Upper lobe of left lung (tissue), 4 donors: ENCODE measurements around the gene BCHE.

ENCODE experiments used
- EP300 ChIP-seq, 4 donors: sonication (generic); formaldehyde crosslinking; IDR thresholded peaks; one replicate each; pipeline ENCODE4 v1.5.1; 2017; ENCODE audit warnings: antibody characterized with exemption in 4 of 4, control low read depth in 2 of 4
- POLR2A ChIP-seq, 4 donors: fragments of 450-650 bp; IDR thresholded peaks; one replicate each; pipeline ENCODE4 v1.5.1; 2016 to 2017; ENCODE audit warnings: antibody characterized with exemption in 4 of 4, mild to moderate bottlenecking in 2 of 4
- TF ChIP-seq, protein P1 (sequence below), 6 experiments: fragments of 450-650 bp in 4 of 6; fragments of 200-600 bp in 2 of 6; sonication (generic) in 2 of 6; IDR thresholded peaks; one replicate each; pipeline ENCODE4 v1.5.1; 2016 to 2019; ENCODE audit warnings: antibody characterized with exemption in 6 of 6

GRCh38 chr3:165751637-165752036 lies 85.6 kb downstream of the BCHE start:
- TF ChIP-seq EP300 (IDR thresholded peaks at IDR 0.05) (no peak), POLR2A (IDR thresholded peaks at IDR 0.05) (no peak)
- TF ChIP-seq, protein P1, sequence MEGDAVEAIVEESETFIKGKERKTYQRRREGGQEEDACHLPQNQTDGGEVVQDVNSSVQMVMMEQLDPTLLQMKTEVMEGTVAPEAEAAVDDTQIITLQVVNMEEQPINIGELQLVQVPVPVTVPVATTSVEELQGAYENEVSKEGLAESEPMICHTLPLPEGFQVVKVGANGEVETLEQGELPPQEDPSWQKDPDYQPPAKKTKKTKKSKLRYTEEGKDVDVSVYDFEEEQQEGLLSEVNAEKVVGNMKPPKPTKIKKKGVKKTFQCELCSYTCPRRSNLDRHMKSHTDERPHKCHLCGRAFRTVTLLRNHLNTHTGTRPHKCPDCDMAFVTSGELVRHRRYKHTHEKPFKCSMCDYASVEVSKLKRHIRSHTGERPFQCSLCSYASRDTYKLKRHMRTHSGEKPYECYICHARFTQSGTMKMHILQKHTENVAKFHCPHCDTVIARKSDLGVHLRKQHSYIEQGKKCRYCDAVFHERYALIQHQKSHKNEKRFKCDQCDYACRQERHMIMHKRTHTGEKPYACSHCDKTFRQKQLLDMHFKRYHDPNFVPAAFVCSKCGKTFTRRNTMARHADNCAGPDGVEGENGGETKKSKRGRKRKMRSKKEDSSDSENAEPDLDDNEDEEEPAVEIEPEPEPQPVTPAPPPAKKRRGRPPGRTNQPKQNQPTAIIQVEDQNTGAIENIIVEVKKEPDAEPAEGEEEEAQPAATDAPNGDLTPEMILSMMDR (IDR thresholded peaks at IDR 0.05), result no peak
